CD4-positive, alpha-beta T cell treated with Interleukin-17A for 1 hour (primary cell): ENCODE data around the gene CADPS.

Experiments used
- DNase-seq: peaks from one replicate; pipeline ENCODE4 v3.0.0-alpha.2; 2020

Gene CADPS

DNA sequence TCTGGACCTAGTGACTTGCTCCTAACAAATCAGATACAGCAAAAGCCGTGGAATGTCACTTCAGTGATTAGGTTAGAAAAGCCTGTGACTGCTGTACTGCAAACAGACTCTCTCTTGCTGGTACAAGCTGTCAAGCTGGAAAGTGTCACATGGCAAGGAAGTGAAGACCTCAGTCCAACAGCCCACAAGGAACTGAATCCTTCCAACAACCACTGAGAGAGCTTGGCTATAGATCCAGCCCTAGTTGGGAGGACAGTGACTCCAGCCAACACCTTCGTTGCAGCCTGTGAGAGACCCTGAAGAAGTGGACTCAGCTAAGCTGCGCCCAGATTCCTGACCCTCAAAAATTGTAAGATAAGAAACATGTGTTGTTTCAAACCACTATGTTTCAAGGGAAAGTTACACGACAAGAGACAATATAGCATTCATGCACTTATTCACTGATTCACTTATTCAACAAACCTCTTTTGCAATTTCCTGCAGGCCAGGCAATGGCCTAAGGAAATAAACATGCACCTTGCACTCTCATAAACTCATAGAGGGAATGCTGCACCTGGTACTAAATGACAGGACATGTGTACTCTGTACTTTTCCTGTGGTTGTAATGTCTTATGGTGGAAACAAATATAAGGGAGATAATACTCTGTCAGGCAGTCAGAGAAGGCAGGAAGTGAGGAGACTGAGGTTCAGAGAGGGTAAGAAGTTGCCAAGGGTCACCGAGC is 142.9 kb downstream of the CADPS start:
- no peak for DNase-seq

DNA sequence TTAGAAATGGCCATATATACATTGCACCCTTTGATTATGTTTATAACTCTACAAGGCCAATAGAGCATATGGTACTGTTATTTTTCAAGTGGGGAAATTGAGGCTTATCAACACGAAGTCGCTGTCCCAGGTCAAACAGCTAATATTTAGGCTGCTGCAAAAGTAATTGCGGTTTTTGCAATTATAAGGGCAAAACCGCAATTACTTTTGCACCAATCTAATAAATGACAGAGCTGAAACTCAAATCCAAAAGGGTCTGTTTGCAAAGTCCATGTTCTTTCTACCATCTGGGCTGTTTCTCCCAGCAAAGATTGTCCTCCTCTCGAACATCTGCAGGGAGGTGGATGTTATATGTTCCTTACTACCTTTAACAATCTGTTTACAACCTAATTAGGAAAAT is 147.2 kb downstream of the CADPS start:
- no peak for DNase-seq

DNA sequence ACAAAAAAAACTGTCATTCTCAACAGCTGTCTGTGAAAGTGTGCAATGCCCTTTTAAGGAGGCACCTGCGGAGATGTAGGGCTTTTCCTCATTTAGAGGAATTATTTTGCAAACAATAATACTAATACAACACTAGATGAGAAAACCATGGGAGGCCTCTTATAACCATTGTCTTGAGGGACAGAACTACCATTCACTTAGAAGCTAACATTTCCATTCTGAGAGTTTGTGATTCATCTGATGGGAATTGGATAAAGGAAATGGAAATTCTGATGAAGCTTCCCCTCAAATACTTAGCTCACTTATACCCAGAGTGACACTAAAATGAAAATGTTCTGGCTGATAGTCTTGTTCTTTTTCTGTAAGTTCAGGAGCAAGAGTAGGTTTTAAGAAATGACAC is 147.7 kb downstream of the CADPS start:
- no peak for DNase-seq

DNA sequence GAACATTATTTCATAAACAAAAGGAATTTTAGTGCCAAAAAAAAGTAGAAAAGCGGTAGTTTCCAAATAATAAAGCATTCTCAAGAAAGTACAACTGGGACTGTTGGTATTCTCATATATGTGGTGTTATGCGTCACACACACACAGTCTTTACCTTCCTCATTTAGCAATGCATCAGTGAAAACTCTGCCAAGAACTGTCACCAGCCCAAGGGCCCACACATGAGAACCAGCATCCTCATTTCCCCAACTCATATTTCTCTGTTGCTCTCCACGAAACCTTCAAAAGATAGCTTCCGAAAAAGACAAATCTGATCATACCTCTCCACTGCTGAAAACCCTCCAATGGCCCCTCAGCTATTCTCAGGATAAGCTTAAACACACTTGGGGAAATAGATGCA is 150.7 kb downstream of the CADPS start:
- DNase-seq = no peak

DNA sequence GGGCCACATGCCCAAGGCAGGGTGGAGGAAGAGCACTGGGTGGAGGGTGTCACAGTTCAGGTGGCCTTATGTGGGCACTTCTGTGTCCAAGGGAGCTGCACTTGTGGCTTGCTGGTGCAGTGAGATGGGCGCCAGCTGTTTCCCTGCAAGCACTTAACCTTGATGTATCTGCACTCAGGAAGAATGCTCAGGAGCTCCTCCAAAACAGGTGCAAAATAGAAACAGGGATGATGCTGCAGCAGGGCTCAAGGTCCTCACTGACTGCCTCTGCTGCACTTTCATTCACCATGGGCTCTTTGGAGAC is 151.3 kb downstream of the CADPS start:
- DNase-seq = no peak

DNA sequence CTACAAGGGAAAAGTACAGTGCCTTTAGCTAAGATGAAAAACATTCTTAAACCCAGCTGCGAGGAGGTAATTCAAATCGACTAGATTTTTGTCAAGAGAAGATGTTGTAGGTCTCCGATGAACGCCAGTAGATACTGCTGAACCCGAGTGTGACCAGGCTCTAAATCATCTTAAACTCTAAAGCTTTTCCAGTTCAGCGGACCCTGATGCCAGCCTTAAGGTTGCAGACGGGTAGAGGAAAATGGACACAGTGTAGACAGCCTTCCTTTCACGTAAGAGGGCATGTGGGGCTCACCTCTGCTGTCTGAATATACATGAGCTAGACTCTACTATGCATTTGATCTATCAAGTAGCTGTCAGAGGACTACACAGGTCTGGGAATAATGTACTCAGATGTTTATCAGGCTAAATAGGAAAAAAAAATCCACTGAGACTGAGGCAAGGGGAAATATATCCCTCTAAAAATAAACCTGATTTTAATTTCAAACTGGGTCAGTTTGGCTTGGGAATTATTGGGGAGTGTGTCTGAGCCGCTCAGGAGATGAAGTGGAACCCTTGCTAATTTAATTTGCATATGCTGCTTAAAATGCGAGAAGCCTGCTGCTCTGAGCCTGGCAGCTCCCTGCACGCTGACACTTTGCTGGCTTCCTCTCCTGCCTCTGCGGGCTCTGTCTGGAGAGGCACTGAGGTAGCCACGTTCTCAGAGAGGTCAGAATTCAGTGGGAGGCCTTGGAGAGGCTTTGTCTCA is 151.9 kb downstream of the CADPS start:
- DNase-seq = no peak

DNA sequence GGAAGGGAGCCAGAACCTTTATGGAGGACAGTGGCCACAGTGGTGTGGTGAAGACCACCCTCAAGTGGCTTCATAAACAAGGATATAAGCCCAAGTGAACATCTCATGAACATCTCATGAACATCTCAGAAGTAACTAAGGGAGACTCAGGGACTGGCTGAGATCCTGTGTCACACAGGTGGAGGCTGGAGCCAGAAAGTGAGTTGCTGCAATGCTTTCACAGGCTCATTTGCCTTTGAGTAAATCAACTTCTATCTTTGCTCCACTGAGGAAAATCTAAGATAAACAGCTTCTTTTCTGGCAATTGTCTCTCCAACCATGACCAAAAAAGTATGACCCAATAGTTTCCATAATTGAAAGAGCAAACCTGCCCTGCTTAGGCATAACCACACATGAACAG is 152.9 kb downstream of the CADPS start:
- no peak for DNase-seq

DNA sequence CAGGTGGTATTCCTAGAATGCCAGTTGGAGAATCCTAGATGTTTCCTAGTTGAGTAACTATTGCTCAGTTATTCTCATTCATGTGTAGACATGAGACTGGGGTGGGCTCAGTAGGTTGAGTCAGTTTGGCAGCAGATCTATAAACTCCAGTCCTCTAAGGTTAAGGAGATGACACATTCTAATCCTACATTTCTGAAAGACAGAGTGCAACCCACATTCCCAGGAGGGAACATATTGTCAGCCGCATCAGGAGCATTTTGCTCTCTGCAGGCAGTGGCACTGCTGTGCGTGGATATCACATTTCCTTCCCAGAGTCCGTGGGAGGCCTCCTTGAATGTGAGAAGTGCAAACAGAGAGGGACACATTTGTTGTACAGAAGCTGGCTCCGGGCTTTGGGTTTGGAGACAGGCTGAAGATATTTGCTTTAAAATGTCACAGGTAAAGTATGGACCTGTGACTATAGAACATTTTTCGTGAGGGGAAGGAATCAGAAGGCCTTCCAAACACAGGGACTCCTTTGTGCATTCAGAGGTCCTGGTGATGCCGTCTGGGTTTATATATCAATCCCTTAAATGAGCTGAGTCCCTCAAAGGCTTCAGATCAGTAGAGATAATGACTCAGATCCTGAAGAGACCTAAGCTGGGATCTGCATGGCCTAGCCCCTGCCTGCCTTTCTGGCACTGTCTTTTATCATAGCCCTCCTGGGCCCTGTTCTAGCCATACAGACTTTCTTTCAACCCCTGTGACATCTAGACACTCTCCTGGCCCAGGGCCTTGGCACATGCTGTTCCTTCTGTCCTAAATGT is 156.5 kb downstream of the CADPS start:
- DNase-seq = no peak

DNA sequence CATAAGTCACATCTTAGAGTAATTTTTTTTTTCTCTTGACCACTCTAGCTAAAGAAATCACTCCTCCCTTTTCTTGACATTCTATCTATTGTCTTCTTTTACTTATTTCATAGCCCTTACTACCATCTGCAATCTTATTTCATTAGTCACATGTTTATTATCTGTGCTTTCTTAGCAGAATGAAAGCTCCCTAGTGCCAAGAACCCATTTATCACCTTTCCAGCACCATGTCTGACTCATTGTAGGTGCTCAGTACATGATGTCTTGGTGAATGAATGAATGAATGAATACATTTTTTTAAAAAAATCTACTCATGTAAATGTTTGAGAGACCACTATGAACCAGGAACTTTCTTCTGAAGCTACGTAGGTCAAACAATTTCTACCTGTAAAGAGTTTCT is 157.2 kb downstream of the CADPS start:
- DNase-seq = no peak

DNA sequence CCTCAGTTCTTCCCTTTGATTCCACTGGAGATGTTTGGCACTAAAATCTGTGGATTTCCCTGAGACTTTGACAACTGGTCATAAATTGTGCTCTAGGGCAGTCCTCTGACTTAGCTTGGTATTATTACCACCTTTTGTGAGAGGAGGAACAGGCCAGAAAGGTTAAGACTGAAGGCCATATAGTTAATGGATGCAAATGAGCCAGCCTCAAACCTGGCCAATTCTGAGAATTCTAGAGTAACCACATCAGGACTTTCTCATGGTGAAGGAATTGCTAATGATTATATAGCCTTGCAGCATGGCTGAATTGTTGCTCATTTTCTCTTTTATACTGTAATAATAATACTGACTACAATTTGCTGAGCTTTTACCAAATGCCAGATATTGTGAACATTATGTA is 162.5 kb downstream of the CADPS start:
- no peak for DNase-seq

DNA sequence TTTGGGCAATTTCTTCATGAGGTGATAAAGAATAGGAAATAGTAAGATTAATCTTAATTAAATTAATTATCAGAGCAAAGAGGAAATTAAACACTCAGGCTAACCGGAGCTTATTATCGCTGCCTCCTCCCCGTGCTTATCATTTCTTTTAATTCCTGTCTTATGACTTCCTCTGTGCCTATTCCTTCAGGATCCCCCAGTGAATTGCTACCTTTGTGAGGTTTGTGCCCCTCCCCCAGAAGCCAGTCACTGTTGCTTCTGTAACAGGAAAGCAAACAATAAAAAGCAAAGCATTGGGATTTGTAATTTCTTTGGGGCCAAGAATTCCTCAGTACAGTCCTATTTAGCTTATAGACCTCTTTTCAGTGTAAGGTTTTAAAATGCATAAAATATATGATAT is 164.5 kb downstream of the CADPS start:
- no peak for DNase-seq

DNA sequence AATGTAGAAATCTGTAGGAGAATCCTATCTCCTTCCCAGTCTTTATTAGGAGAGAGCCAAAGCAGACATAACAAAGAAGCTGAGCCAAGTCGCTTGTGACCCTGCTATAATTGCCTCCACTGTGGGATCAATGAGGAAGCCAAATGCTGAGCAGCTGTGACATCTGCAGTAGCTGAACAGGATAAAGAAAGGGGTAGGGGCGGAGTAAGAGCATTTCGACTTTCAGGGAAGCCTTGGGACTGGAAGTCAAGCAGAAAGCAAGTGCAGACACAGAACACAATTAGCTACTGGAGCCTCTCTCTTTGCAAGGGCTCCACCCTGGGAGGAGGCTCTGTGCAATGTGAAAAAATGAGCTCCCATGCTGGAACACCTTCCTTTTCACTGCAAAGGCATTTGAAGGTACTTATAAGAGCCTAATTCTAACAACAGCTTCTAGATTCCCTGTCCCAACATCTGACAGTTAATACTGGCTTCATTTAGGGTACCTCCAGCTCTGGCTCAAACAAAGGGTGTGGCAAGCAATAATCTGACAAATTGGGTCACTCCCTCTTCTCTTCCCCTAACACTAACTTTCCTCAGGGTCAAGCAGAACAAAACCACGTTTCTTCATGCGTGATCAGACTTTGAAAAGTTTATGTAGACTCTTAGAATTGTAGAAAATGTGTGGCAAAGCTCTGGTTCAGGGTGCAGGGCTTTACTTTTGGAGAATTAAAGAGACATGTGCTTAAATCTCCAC is 166.4 kb downstream of the CADPS start:
- DNase-seq = no peak

DNA sequence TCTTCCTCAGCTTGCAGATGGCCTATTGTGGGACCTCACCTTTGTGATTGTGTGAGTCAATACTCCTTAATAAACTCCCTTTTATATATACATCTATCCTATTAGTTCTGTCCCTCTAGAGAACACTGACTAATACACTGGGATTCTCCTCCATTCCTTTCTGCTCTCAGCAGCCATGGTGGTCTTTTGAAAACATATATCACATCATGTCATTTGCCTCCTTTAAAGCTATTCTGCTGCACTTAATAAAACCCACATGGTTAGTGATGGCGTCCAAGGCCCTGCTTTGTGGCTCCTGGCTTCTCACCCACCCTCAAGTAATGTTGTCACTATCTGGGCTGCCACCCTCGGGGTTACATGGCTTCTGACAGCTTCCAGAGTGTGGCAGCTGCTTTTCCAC is 169.5 kb downstream of the CADPS start:
- no peak for DNase-seq

DNA sequence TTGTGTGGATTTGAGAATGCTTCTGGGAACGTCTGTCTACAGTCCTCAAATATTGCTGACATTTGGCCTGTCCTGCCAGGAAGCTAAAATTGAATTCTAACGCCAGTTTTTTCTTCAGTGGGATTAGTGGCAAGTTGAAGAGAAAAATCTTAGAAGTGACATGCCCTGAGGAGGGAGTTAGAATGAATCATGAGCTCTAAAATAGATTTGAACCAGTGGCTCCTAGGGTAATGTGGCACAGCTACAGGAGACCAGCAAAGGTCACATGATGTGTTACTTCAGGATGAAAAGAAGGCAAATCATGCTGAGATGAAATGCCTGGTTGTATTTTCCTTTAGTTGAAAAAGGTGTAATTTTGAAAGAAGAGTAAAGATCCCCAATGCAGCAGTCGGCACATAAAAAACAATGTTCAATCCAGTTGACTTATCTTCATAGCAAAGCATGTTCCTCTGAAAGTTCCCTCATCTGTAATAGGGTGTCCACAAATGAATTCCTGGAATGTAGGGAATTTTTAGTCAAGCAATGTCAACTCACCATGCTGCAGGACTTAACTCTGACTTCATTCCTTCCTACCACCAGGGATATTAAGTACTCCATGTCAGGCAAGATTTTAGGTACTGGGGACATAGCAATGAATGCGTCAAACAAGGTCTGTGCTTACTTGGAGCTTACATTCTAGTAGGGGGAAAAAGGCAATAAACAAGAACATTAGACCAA is 171.6 kb downstream of the CADPS start:
- no peak for DNase-seq

DNA sequence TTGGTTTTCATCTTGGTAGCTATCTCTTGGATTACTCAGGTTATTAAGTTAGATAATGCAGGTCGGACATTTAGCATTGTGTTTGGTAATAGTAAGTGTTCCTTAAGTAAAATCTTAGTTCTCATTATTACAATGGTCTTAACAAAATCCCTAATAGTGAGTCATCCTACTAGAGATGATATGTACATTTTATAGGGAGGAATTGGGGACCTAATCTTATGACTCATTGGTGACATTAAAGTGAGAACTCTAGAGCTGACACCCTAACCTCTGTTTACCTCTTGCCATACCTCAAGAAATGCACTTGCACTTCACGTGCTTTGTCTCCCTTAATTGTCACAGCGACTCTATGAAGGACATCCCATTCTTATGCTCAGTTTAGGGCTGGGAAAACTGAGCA is 174.9 kb downstream of the CADPS start:
- DNase-seq = no peak

DNA sequence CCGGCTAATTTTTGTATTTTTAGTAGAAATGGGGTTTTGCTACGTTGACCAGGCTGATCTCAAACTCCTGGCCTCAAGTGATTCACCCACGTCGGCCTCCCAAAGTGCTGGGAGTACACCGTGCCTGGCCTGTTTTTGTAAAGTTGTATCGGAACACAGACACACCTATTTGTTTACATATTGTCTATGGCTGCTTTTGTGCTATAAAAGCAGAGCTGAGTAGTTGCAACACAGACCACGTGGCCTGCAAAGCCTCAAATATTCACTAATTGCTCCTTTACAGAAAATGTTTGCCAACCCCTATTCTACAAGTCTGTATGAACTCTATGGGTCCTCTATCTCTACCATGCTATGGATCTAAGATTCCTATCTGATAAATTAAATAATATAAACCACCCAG is 175.5 kb downstream of the CADPS start:
- no peak for DNase-seq

DNA sequence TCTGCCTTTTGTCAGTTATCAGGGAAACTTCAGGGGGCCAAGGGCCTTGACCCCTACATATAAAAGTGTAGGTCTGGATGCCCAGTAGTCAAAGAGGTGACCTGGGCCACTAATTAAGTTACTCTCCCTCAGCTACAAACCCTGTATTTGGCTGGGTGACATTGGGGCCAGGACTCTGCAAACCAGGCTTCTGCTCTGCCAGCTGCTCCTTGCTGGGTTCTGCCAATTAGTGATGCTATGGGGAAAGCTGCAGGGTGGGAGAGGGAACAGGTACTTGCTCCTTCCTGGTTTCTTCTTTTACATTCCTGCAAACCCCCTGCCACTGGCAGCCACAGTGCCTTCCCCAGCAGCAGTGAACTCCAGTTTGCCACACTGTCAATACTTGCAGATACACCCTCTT is 179.2 kb downstream of the CADPS start:
- DNase-seq = no peak

DNA sequence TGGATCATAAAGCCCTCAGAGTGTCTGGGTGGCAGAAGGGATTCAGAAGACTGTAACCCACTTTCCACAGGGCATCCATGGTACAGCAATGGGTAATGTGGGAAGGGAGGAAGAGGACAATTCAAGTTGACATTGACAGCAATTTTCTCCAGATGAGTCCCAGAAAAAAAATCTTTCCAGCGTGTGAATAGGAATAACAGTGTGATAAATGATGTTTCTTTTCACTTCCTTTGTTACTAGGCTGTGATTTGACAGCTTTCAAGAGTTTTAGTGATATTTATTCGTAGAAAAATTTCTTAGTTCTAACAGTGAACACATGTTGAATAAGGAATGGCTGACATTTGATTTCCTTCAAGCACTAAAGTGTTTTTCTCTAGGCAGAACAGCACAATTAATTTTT is 186.4 kb downstream of the CADPS start:
- DNase-seq = no peak

DNA sequence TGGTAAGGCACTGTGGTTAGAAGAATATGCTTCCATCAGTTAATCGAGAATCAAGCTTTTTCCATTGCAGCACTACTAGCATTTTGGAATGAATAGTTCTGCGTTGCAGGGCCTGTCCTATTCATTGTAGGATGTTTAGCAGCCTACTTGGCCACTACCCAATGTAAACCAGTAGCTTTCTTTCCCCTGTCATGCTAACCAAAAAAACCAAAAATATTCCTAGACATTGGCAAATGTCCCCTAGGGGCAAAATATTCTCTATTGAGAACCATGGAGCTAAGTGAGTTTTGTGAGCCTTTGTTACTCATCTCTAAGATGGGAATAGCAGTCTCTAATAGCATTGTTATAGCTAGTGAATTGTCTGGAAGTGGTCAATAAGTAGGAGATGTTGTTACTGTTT is 187.2 kb downstream of the CADPS start:
- no peak for DNase-seq

DNA sequence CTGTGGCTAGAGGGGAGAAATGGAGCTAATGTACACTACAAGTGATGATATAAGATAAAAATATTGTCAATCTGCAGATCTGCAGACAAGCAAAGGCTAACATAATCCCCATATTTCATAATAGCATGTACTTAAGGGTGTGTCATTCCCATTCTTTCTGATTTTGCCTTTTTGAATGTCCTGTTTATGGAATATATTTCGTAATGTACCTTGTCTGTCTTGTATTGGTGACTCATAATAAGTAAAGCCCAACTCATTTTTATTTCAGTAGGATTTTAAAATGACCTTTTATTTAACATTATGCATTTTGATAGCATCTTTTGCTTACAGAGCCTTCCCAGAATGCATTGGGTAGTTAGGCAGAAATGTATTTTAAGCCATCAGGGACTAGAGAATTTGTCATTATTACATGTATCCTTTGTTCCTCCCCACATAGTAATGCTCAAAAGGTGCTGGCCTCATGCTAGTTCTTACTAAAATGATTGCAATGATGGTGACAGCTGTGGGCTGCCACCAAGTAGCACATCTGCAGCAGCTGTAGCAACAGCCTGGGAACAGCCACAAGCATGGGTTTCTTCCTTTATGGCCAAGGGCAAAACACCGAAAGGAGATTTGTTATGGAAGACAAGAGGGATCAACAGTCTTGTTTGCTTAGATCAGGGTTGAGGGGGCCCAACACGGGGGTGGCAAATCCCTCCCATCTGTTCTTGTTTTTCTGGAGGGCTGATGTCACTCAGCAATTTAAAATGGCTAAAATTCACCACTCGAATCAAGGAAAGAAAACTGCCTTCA is 188.5 kb downstream of the CADPS start:
- no peak for DNase-seq

DNA sequence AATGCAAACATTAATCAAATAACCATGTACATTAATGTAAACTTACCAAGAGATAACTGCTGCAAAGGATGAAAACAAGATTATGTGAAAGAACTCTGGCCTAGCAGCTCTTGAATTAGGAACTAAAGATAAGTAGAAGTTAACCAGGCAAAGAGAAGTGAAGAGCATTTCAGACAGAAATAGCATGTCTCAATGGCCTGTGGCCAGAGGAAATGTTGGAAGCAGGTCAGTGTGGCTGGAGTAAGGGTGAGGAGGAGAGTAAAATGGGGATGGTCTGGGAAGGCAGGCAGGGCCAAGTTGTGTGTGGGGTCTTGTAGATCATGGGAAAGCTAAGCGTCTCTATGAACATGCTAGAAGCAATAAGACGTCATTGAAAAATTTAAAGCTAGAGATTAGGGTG is 192.4 kb downstream of the CADPS start:
- DNase-seq = no peak

DNA sequence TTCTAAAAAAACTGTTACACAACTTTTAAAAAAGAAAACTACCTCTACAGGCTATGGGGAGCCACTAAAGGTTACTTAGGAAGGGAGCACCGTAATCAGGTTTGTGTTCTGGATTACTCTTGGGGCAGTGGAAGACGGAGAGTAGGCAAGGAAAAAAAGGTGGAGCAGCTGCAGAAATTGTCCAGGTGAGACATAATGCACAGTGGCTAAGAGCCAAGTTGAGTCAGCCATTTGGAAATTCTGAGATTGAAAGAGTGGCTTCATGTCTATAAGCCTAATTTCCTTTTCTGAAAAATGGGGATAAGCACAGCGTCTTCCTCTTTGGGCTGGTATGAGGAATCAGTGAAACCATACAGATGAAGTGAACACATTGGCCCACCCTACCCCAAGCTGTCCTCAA is 195.2 kb downstream of the CADPS start:
- DNase-seq = no peak
